Hepatocyte (in vitro differentiated cells): ENCODE results near the gene IL17RC.

Experiments
- CTCF ChIP-seq: fragments of 200-600 bp; sonication (generic); IDR thresholded peaks from 2 replicates; pipeline ENCODE4 v1.5.1; 2016; ENCODE audit warnings: antibody characterized with exemption, mild to moderate bottlenecking; ENCODE audit not compliant: poor library complexity
- EZH2 ChIP-seq: fragments of 200-600 bp; sonication (generic); IDR thresholded peaks from 2 replicates; pipeline ENCODE4 v1.6.1; 2016; ENCODE audit warnings: antibody characterized with exemption, mild to moderate bottlenecking, borderline replicate concordance
- EZH2phosphoT487 ChIP-seq: fragments of 200-600 bp; sonication (generic); IDR thresholded peaks from one replicate; pipeline ENCODE4 v1.6.1; 2018; ENCODE audit warnings: antibody characterized with exemption, mild to moderate bottlenecking, low read depth, moderate library complexity; ENCODE audit not compliant: unreplicated experiment, severe bottlenecking

DNA sequence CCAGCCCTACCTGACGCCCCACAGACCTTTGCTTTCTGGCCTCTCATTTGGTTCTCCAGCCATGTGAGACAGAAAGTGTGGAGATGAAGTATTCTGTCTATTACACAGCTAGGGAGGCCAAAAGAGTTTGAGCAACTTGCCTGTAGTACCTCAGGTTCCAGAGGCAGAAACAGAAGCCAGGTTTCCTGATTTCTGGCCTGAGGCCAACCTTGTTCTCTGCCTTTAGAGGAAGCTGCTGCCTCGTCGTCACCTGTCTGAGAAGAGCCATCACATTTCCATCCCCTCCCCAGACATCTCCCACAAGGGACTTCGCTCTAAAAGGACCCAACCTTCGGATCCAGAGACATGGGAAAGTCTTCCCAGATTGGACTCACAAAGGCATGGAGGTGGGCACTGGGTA is 10.4 kb upstream of the IL17RC start:
- TF ChIP-seq EZH2phosphoT487, result no peak
- TF ChIP-seq CTCF, result no peak
- no peak for TF ChIP-seq EZH2
